Measurements from ENCODE around the gene SMTNL1.

GRCh38 chr11:57551941-57552340 is 14.5 kb downstream of the SMTNL1 start:
- TF ChIP-seq CTCF (IDR thresholded peaks at IDR 0.05; ENCODE audit: low read depth, low read length, missing input control), result no peak
- TF ChIP-seq TAF1 (conservative IDR thresholded peaks at IDR 0.05), result no peak
- TF ChIP-seq MAX (IDR thresholded peaks at IDR 0.05), result no peak
